GM12891 (cell line): ENCODE results near the gene ICAM2.

Experiments
- DNase-seq: peaks from one replicate; pipeline ENCODE4 v3.0.0; 2011; ENCODE audit warnings: low spot score; ENCODE audit not compliant: insufficient read length
- FAIRE-seq: peaks from 2 replicates; lab custom pipeline; 2011; peaks lifted over from hg19 to GRCh38; lab: Jason Lieb, UNC
- PAX5 ChIP-seq: IDR thresholded peaks from 2 replicates; pipeline ENCODE4 v1.6.1; 2011; ENCODE audit warnings: low read length, moderate library complexity, mild to moderate bottlenecking; ENCODE audit not compliant: insufficient read depth, severe bottlenecking
- POLR2A ChIP-seq: IDR thresholded peaks from 2 replicates; pipeline ENCODE4 v1.6.1; 2011; ENCODE audit warnings: low read depth, low read length, control low read depth
- POLR2AphosphoS5 ChIP-seq: IDR thresholded peaks from 2 replicates; pipeline ENCODE4 v1.6.1; 2011; ENCODE audit warnings: low read depth, low read length, control low read depth
- POU2F2 ChIP-seq: IDR thresholded peaks from 2 replicates; pipeline ENCODE4 v1.6.1; 2011; ENCODE audit warnings: low read depth, mild to moderate bottlenecking, control low read depth, low read length, moderate library complexity
- SPI1 ChIP-seq: IDR thresholded peaks from 2 replicates; pipeline ENCODE4 v1.6.1; 2011; ENCODE audit warnings: low read depth, low read length, control low read depth
- TAF1 ChIP-seq: IDR thresholded peaks from 2 replicates; pipeline ENCODE4 v1.6.1; 2011; ENCODE audit warnings: low read depth, low read length, control low read depth

ICAM2 gene

DNA sequence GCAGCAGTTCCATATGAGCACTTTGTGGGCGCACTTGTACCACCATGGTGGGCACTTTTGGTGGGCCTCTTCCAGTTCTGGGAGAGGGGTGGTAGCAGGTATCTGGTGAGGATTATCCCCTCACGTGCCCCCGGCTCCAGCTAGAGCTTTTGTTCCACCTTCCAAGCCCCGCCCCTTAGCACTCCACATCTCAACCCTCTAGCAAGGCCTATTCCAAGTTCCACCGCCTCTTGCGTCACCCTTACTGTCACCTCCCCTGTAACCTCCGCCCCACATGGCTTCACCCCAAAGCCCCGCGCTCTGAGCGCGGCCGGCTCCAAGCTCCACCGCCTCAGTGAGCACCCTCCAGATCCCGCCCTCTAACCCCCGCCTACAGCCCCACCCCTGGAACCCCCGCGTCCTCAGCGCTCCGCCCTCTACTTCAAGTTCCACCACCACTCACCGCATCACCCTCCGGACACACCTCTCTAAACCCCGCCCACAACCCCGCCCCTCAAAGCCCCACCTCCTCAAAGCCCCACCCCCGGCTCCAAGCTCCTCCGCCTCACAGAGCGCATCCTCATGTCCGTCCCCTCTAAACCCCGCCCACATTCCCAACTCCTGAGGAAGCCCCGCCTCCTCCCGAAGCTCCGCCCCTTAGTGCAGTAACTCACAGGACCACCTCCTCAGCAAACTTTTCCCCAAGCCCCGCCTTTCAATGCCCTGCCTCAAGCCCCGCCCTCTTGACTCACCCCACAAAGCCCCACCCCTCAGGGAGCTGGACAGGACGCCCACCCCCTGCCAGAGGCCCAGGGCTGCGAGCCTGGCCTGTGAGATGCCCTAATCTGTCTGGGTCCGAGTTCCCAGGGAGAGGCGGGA, 58.8 kb downstream of the ICAM2 start:
- no peak for DNase-seq

DNA sequence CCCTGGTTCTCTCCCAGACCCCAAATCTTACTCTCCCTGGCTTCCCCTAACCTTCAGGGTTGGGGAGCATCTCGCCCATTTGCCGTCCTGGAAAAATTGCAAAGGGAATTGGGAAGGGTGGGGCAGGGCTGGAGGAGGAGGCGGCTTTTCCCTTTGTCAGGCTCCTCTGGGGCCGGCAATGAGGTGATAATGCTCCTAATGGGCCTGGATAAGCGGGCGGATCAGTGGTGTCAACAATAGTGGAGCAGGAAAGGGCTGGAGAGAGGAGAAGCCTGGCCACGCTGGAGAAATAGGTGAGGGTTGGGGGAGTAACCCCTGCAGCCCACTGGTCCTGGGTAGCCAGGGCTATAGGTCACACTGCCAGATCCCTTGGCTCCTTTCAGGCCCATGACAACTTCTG, 60.0 kb downstream of the ICAM2 start:
- DNase-seq (no peak), FAIRE-seq (no peak)
- TF ChIP-seq POLR2AphosphoS5: no peak
- TF ChIP-seq SPI1: no peak
- no peak for TF ChIP-seq PAX5
- no peak for TF ChIP-seq POU2F2
- TF ChIP-seq TAF1: no peak
- TF ChIP-seq POLR2A: no peak

More for the DNA sequence above, 58.8 kb downstream of the ICAM2 start:
- peak; percentile 23 for FAIRE-seq
- TF ChIP-seq POLR2AphosphoS5: no peak
- TF ChIP-seq POU2F2: no peak
- no peak for TF ChIP-seq TAF1
- TF ChIP-seq SPI1: no peak
- no peak for TF ChIP-seq PAX5
- TF ChIP-seq POLR2A: no peak

DNA sequence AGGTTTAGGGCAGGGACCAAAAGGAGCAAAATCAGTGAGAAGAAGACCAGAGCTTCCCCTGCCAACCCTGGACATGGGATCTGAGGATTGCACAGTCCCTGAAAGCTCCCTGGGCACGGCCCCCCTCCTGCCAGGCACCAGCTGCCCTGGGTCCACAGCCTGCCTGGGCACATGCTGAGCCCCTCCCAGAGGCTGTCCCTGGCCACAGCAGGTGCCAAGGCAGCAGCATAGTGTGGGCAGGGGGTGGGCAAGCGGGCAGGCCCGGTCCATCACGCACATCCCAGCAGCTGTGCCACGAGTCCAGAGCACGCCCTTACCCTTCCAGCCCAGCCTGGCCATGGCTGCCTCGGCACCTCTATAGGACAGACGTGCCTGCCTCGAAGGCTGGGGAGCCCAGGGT, 60.4 kb downstream of the ICAM2 start:
- no peak for DNase-seq
- TF ChIP-seq SPI1 (no peak), PAX5 (no peak), POLR2A (no peak)
- FAIRE-seq: no peak

DNA sequence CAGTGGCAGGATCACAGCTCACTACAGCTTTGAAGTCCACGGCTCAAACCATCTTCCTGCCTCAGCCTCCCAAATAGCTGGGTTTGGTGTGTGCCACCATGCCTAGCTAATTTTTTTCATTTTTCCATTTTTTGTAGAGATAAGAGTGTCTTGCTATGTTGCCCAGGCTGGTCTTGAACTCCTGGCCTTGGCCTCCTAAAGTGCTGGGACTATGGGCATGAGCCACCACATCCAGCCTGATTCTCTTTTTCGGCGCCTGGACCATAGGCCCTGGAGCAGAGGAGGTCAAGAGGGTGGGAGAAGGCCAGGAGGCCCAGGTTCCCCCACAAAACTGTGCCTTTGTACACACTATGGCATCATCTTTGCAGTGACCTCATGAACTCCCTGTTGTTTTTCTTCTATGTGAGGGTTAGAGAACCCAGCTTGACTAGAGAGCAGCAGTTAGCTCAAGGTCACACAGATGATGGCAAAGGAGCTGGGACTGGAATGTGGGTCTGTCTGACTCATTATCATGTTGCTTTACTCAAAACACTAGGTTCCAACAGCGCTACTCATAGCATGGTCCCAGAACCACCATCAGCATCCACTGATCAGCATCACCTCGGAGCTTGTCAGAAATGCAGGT, 64.0 kb downstream of the ICAM2 start:
- TF ChIP-seq TAF1: no peak
- TF ChIP-seq SPI1: no peak
- no peak for TF ChIP-seq POLR2AphosphoS5
- TF ChIP-seq POU2F2: no peak
- no peak for TF ChIP-seq PAX5
- no peak for TF ChIP-seq POLR2A
- no peak for FAIRE-seq
- DNase-seq: no peak

DNA sequence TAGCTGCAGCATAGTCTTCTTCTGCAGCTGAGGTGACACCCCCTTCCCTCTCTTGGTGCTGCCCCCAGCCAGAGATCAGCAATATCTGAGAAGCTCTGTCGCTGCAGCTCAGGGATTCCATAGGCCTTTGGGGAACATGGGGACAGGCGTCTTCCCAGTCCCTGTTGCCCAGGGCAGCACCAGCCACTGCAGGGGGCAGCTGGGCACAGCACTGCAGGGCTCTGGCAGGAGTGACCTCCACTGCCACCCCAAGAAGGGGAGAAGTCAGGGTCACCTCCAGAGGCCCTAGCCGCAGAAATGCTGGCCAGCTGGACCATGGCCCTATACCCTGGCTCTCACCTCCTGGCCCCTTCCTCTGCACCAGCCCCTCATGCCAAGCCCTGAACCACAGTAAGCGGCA, 64.6 kb downstream of the ICAM2 start:
- FAIRE-seq (no peak), DNase-seq (no peak)
- TF ChIP-seq TAF1 (no peak), PAX5 (no peak), POLR2A (no peak), SPI1 (no peak), POLR2AphosphoS5 (no peak), POU2F2 (no peak)

DNA sequence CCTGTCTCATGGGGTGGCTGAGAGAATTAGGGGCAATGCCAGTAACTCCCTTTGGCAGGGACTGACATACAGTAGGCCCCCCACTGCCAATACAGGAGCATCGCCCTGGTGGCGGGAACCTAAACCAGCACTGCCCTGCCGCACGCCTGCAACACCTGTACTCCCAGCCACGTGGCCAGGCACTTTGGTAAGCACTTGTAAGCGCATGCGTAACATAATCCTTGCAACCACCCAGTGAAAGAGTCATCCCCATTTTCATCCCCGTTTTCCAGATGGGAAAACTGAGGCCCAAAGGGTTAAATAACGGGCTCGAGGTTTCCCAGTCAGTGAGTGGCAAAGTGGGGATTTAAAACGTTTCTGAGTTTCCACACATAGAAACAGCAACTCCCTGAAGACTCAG, 65.2 kb downstream of the ICAM2 start:
- TF ChIP-seq POLR2AphosphoS5: no peak
- TF ChIP-seq POLR2A: no peak
- TF ChIP-seq PAX5: no peak
- no peak for TF ChIP-seq POU2F2
- no peak for TF ChIP-seq TAF1
- no peak for TF ChIP-seq SPI1
- DNase-seq: no peak
- FAIRE-seq: no peak

DNA sequence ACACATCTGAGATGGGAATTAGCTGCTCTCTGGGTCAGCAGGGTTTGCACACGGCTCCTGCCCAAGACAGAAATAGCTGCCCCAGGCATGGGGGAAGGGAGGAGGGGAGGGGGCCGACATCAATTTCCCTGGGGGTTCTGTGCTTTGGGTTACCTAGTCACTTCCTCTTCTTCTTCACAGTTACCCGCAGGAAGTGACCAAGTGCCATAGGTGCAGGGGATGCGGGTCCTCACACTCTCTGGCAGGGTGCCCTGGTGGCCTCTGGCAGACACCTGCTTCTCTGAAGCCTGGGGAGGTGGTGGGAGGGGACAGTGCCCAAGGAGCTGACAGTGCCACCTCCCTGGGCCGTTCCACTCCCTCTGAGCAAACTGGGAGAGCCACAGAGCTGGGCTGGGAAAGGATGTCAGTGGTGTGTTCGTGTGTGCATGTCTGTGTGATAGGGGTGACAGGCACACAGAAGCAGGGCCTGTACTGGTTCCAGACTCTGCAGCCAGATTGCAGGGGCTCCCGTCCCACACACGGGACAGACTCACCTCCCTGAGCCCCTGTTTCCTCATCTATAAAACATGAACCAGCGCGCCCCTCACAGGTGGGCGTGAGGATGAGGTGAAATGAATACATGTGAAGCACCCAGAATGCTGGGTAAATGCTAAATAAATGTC, 65.9 kb downstream of the ICAM2 start:
- DNase-seq: peak; percentile 61
- peak; percentile 90 for FAIRE-seq
- TF ChIP-seq SPI1 (peak; percentile 85), PAX5 (no peak)
